DOHH2 (cell line): ENCODE measurements around the gene DDI2.

Experiments used
- H3F3A ChIP-seq: fragments of 200-600 bp; sonication (generic), shearing (Covaris generic); 2 replicates; pipeline ENCODE4 v1.6.0; 2016; ENCODE audit warnings: antibody characterized with exemption, mild to moderate bottlenecking; ENCODE audit not compliant: control insufficient read depth, insufficient read depth
- H3K27ac ChIP-seq: fragments of 200-600 bp; sonication (generic); 2 replicates; pipeline ENCODE4 v1.5.1; 2014; ENCODE audit warnings: low read depth, mild to moderate bottlenecking, low read length, moderate library complexity
- H3K27me3 ChIP-seq: fragments of 200-600 bp; sonication (generic); 2 replicates; pipeline ENCODE4 v1.6.1; 2014; ENCODE audit warnings: mild to moderate bottlenecking, low read length, mixed read lengths; ENCODE audit not compliant: control insufficient read depth
- H3K36me3 ChIP-seq: fragments of 200-600 bp; sonication (generic); 2 replicates; pipeline ENCODE4 v1.6.1; 2014; ENCODE audit warnings: mild to moderate bottlenecking, low read length, moderate library complexity, mixed read lengths; ENCODE audit not compliant: control insufficient read depth
- H3K4me1 ChIP-seq: fragments of 200-600 bp; sonication (generic); 2 replicates; pipeline ENCODE4 v1.6.1; 2014; ENCODE audit warnings: mild to moderate bottlenecking, low read length, mixed read lengths; ENCODE audit not compliant: control insufficient read depth
- H3K4me2 ChIP-seq: fragments of 200-600 bp; sonication (generic); 2 replicates; pipeline ENCODE4 v1.6.0; 2014; ENCODE audit warnings: mild to moderate bottlenecking, low read length, moderate library complexity
- H3K4me3 ChIP-seq: fragments of 200-600 bp; sonication (generic); 2 replicates; pipeline ENCODE4 v1.5.1; 2014; ENCODE audit warnings: mild to moderate bottlenecking, low read length, mixed read lengths
- H3K79me2 ChIP-seq: fragments of 200-600 bp; sonication (generic); 2 replicates; pipeline ENCODE4 v1.6.1; 2014; ENCODE audit warnings: mild to moderate bottlenecking, low read length, mixed read lengths; ENCODE audit not compliant: control insufficient read depth
- H3K9me2 ChIP-seq: fragments of 200-600 bp; sonication (generic); replicated peaks from 2 replicates; pipeline ENCODE4 v1.6.1; 2014; ENCODE audit warnings: mild to moderate bottlenecking, low read length, mixed read lengths; ENCODE audit not compliant: control insufficient read depth
- H3K9me3 ChIP-seq: fragments of 200-600 bp; sonication (generic); 2 replicates; pipeline ENCODE4 v1.6.1; 2014; ENCODE audit warnings: antibody characterized with exemption, low read length, mixed read lengths; ENCODE audit not compliant: control insufficient read depth, insufficient read depth
- H4K20me1 ChIP-seq: fragments of 200-600 bp; sonication (generic); 2 replicates; pipeline ENCODE4 v1.6.0; 2014; ENCODE audit warnings: low read depth, mild to moderate bottlenecking, antibody characterized with exemption, low read length, moderate library complexity; ENCODE audit not compliant: control insufficient read depth, insufficient read depth
- CTCF ChIP-seq: fragments of 200-600 bp; sonication (generic); IDR thresholded peaks from one replicate; pipeline ENCODE4 v1.5.1; 2014; ENCODE audit warnings: antibody characterized with exemption, mild to moderate bottlenecking, low read depth, low read length; ENCODE audit not compliant: poor library complexity, severe bottlenecking
- EZH2phosphoT487 ChIP-seq: fragments of 200-600 bp; sonication (generic); IDR thresholded peaks from 2 replicates; pipeline ENCODE4 v1.6.1; 2017; ENCODE audit warnings: borderline replicate concordance, mild to moderate bottlenecking, antibody characterized with exemption, low read length, moderate library complexity, mixed read lengths

The DDI2 gene

GRCh38 chr1:15707239-15707925 lies 90.1 kb downstream of the DDI2 start:
- H3K4me1 ChIP-seq, result no peaks in the 10 kb centered on the region
- H3K27me3 ChIP-seq, result no peaks in the 10 kb centered on the region
- H3F3A ChIP-seq, result no peaks in the 10 kb centered on the region
- H3K79me2 ChIP-seq, result peaks cover 46% of the 10 kb centered on the region
- no peaks in the 10 kb centered on the region for H3K9me3 ChIP-seq
- no peaks in the 10 kb centered on the region for H4K20me1 ChIP-seq
- H3K4me3 ChIP-seq, result no peak overlapping the region
- no peak overlapping the region for H3K27ac ChIP-seq
- no peaks in the 10 kb centered on the region for H3K36me3 ChIP-seq
- no peaks in the 10 kb centered on the region for H3K9me2 ChIP-seq
- TF ChIP-seq EZH2phosphoT487 (no peak), CTCF (no peak)
- no peak overlapping the region for H3K4me2 ChIP-seq

- TF ChIP-seq EZH2phosphoT487 (no peak), CTCF (no peak)
- H3F3A ChIP-seq, result no peaks in the 10 kb centered on the region
- H4K20me1 ChIP-seq, result no peaks in the 10 kb centered on the region
- no peak overlapping the region for H3K4me2 ChIP-seq
- no peaks in the 10 kb centered on the region for H3K9me2 ChIP-seq
- no peaks in the 10 kb centered on the region for H3K9me3 ChIP-seq
- H3K27ac ChIP-seq, result no peak overlapping the region
- H3K36me3 ChIP-seq, result no peaks in the 10 kb centered on the region
- H3K4me1 ChIP-seq, result no peaks in the 10 kb centered on the region
- no peaks in the 10 kb centered on the region for H3K27me3 ChIP-seq
- H3K4me3 ChIP-seq, result no peak overlapping the region
- peaks cover 35% of the 10 kb centered on the region for H3K79me2 ChIP-seq
Measured at GRCh38 chr1:15708486-15709137, 91.4 kb downstream of the DDI2 start.

GRCh38 chr1:15709226-15709625 lies 92.0 kb downstream of the DDI2 start:
- H3K79me2 ChIP-seq, result peaks cover 34% of the 10 kb centered on the region
- no peaks in the 10 kb centered on the region for H3K36me3 ChIP-seq
- no peaks in the 10 kb centered on the region for H3K4me1 ChIP-seq
- no peaks in the 10 kb centered on the region for H3K9me3 ChIP-seq
- TF ChIP-seq EZH2phosphoT487 (no peak), CTCF (no peak)
- H3K4me2 ChIP-seq, result no peak overlapping the region
- H3F3A ChIP-seq, result no peaks in the 10 kb centered on the region
- no peaks in the 10 kb centered on the region for H3K9me2 ChIP-seq
- no peaks in the 10 kb centered on the region for H3K27me3 ChIP-seq
- H3K27ac ChIP-seq, result no peak overlapping the region
- H4K20me1 ChIP-seq, result no peaks in the 10 kb centered on the region
- no peak overlapping the region for H3K4me3 ChIP-seq
